GM12892 (cell line): Measurements from ENCODE around the gene APOD.
A peak's percentile ranks its signal among the peaks of the same experiment; 100 is the strongest.

Experiments used
- DNase-seq: peaks from one replicate; pipeline ENCODE4 v3.0.0; 2011; ENCODE audit not compliant: insufficient read length
- FAIRE-seq: peaks from 2 replicates; lab custom pipeline; 2011; peaks lifted over from hg19 to GRCh38; lab: Jason Lieb, UNC
- POLR2A ChIP-seq: IDR thresholded peaks from 2 replicates; pipeline ENCODE4 v1.6.1; 2011; ENCODE audit warnings: low read depth, low read length, control low read depth
- POLR2AphosphoS5 ChIP-seq: IDR thresholded peaks from 2 replicates; pipeline ENCODE4 v1.6.1; 2011; ENCODE audit warnings: low read depth, low read length, control low read depth
- TAF1 ChIP-seq: IDR thresholded peaks from 2 replicates; pipeline ENCODE4 v1.6.1; 2011; ENCODE audit warnings: low read depth, mild to moderate bottlenecking, control low read depth, low read length, borderline replicate concordance

APOD gene

DNA sequence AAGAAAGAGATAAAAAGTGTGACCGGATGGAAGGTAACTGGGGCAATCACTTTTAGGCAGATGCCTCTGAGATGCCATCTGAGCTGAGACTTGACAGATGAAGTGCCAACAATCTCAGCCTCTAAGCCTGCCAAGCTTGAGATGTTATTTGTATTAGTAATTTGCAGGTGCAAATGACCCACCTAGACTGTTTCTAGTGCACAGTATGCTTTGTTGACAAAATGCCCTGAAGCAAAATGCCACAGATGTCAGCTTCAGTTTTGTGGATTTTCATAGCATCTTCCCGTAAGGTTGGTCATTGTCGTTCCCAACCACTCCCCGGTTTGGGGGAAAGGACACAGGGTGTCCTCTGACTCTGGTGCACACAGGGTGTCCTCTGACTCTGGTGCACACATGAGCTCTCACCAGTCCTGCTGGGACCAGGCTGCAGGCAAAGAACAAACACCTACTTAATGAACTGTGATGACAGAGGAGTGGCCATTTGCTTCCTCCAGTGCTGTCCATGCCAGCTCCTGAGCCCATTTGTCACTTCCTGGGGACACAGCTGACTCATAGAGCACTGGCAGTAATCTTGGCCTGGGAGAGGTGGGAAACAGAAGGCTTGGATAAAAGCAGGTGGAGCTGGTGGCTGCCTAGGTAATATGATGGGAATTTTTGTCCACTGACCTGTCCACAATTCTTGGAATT lies 23.9 kb downstream of the APOD start:
- DNase-seq (no peak), FAIRE-seq (no peak)
- no peak for TF ChIP-seq POLR2A

DNA sequence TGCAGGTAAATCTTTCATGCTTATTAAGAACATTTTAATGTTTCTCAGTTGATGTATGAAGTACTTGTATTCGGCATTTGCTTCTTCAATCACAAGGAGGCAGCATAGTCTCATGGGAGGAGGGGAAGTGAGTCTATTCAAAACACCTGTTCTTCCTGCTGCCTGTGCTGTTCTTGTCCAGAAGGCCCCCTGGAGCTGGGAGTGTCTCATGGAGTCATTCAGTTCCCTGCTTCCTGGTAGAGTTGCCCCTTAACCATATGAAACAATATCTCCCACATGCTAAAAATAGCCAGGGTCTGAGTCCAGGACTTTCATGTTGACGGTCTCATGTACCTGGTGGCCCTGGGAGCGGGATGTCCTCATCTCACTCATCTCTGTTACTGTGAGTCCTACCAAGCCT lies 25.1 kb downstream of the APOD start:
- FAIRE-seq (peak; percentile 5), DNase-seq (no peak)
- no peak for TF ChIP-seq TAF1
- TF ChIP-seq POLR2AphosphoS5, result no peak
- no peak for TF ChIP-seq POLR2A

- no peak for DNase-seq
- no peak for FAIRE-seq
- no peak for TF ChIP-seq POLR2AphosphoS5
Observed at GRCh38 chr3:195557322-195557721, 26.4 kb downstream of the APOD start.

DNA sequence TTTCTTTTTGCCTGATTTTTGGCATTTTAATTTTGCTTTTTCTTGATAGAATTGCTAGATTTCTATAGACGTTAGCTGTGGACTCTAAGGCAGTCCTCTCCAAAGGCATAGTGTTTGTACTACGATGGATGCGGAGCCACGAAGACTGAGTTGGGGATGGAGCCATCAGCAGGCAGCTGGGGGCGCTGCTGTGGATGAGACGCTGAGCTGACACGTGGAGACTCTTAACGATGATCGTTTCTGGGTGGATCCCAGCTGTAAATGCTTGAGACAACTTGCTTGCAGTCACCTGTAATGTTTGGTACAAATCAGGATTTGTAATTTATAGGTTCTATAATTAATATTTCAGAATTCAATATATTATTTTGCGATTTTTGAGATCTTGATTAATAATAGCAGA lies 27.4 kb downstream of the APOD start:
- DNase-seq (no peak), FAIRE-seq (no peak)
- TF ChIP-seq POLR2A, result no peak
- no peak for TF ChIP-seq POLR2AphosphoS5
- TF ChIP-seq TAF1, result no peak

DNA sequence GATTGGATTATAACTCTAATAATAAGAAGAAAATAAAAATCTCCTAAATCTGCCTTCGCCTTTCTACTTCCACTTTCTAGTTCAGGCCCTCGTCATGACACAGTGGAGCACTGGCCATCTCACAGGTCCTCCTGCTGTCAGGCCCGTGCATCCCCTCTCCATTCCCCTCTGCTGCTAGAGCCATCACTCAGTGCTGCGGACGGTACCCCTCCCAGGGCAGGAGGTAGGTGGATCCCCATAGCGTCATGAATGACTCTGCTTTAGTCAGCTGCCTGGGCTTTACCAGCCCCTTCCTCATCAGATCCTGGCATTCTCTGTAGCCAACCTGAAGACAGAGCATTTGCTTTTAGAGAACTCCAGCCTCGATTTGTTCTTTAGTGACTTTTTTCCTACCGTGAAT lies 28.6 kb downstream of the APOD start:
- no peak for FAIRE-seq
- no peak for DNase-seq
- TF ChIP-seq POLR2AphosphoS5 (no peak), TAF1 (no peak), POLR2A (no peak)

- DNase-seq (no peak), FAIRE-seq (no peak)
- TF ChIP-seq TAF1 (no peak), POLR2A (no peak), POLR2AphosphoS5 (no peak)
Observed at GRCh38 chr3:195554458-195554857, 29.3 kb downstream of the APOD start.

- FAIRE-seq, result no peak
- TF ChIP-seq TAF1, result no peak
- TF ChIP-seq POLR2A, result no peak
- TF ChIP-seq POLR2AphosphoS5, result no peak
- no peak for DNase-seq
Observed at GRCh38 chr3:195553268-195553667, 30.5 kb downstream of the APOD start.

DNA sequence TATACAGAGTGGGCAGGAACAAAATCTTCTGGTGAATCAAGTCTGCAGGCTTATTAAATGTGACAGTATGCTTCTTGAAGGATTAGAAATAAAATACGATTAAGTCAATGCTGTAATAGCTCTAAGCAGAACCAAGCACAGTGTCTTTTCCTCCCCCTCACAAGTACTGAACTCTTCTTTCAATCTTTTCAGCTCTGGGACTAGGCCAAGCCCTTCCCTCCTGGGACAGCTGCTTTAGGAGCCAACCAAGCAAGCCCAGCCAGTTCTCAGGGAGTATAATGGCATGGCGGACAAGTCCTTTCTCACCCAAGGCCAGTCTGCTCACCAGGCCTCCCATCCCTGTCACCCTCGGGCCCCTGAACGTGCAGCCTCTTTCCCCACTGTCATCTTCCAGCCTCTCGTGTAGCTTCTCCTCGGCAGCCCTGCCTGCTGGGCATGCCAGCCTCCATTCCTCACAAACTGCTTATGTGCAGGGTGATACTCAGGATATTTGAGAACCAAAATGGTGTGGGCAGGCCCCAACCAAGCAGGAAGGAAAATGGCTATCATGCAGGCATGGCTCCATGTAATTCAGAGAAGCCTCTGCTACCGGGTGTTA lies 32.3 kb downstream of the APOD start:
- FAIRE-seq (no peak), DNase-seq (no peak)
- TF ChIP-seq POLR2AphosphoS5 (no peak), TAF1 (no peak), POLR2A (no peak)

GRCh38 chr3:195550723-195551122 lies 33.0 kb downstream of the APOD start:
- no peak for FAIRE-seq
- no peak for TF ChIP-seq TAF1
- TF ChIP-seq POLR2AphosphoS5, result no peak
- TF ChIP-seq POLR2A, result no peak
- no peak for DNase-seq

GRCh38 chr3:195549931-195550519 lies 33.7 kb downstream of the APOD start:
- no peak for FAIRE-seq
- DNase-seq, result no peak
- TF ChIP-seq POLR2AphosphoS5, result no peak
- no peak for TF ChIP-seq POLR2A
- no peak for TF ChIP-seq TAF1

GRCh38 chr3:195548987-195549386 lies 34.8 kb downstream of the APOD start:
- FAIRE-seq, result no peak
- no peak for TF ChIP-seq POLR2AphosphoS5
- no peak for TF ChIP-seq TAF1
- TF ChIP-seq POLR2A, result no peak
- DNase-seq, result no peak

DNA sequence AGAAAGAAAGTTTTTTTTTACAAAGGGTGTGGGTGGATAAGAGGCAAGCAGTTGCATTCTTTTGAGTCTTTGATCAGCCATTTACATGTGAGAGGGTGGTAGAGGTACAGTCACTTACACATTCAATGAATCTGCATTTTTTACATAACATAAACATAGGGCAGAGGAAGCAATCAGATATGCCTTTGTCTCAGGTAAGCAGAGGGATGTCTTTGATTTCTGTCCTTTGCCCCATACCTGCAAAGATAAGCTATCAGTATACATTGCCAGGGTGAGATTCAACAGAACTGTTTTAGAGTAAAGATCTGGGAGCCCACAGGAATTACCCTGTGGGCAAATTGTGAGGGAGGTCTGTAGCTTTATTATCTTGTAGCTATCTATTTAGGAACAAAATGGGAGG lies 35.2 kb downstream of the APOD start:
- DNase-seq (no peak), FAIRE-seq (no peak)
- no peak for TF ChIP-seq POLR2AphosphoS5
- TF ChIP-seq POLR2A, result no peak
- no peak for TF ChIP-seq TAF1

GRCh38 chr3:195548006-195548405 lies 35.7 kb downstream of the APOD start:
- FAIRE-seq (no peak), DNase-seq (no peak)

More at GRCh38 chr3:195548006-195548405, 35.7 kb downstream of the APOD start:
- TF ChIP-seq POLR2A, result no peak
